Measurements from ENCODE around the gene NMBR.
"Not testable (repeated sequence)": the region's sequence is repeated elsewhere in the genome, so short reads cannot be mapped to it uniquely, and the experiment has no call there.

Gene NMBR

GRCh38 chr6:142146828-142147662, at the start of gene NMBR, which contains the start of gene VTA1:
TSS of gene NMBR (minus strand) at chr6:142147122. CDS start at chr6:142088658, 58,464 bp downstream.
TSS of gene VTA1 (plus strand) at chr6:142147263. CDS start at chr6:142147288, 25 bp downstream.
- peak; percentile 95 for DNase-seq

GRCh38 chr6:142195862-142196541, 49.1 kb upstream of the NMBR start:
- DNase-seq = no peak

- DNase-seq = no peak
These were observed 46.7 kb upstream of the NMBR start for GRCh38 chr6:142193621-142194020.

GRCh38 chr6:142192343-142192742, 45.4 kb upstream of the NMBR start:
- DNase-seq = no peak

- no peak for DNase-seq
These were observed 42.1 kb upstream of the NMBR start for GRCh38 chr6:142189057-142189456.

GRCh38 chr6:142188341-142188740, 41.4 kb upstream of the NMBR start:
- DNase-seq = not testable (repeated sequence)

GRCh38 chr6:142187209-142187608, 40.3 kb upstream of the NMBR start:
- no peak for DNase-seq

- no peak for DNase-seq
These were observed 38.7 kb upstream of the NMBR start for GRCh38 chr6:142185641-142186040.

GRCh38 chr6:142184307-142184706, 37.4 kb upstream of the NMBR start:
- no peak for DNase-seq

- DNase-seq = no peak
These were observed 36.4 kb upstream of the NMBR start for GRCh38 chr6:142183351-142183750.

GRCh38 chr6:142182004-142182403, 35.1 kb upstream of the NMBR start:
- no peak for DNase-seq

- no peak for DNase-seq
These were observed 31.2 kb upstream of the NMBR start for GRCh38 chr6:142178129-142178528.

- no peak for DNase-seq
These were observed 27.8 kb upstream of the NMBR start for GRCh38 chr6:142174703-142175102.

- no peak for DNase-seq
These were observed 27.1 kb upstream of the NMBR start for GRCh38 chr6:142173980-142174379.

GRCh38 chr6:142172758-142173157, 25.8 kb upstream of the NMBR start:
- DNase-seq = no peak

- no peak for DNase-seq
These were observed 24.4 kb upstream of the NMBR start for GRCh38 chr6:142171351-142171750.

GRCh38 chr6:142167486-142167885, 20.6 kb upstream of the NMBR start:
- no peak for DNase-seq

- DNase-seq = no peak
These were observed 20.1 kb upstream of the NMBR start for GRCh38 chr6:142167071-142167470.

GRCh38 chr6:142165227-142165626, 18.3 kb upstream of the NMBR start:
- no peak for DNase-seq

GRCh38 chr6:142162780-142163179, 15.9 kb upstream of the NMBR start:
- DNase-seq = no peak

GRCh38 chr6:142156758-142157068, 9.8 kb upstream of the NMBR start:
- DNase-seq = not testable (repeated sequence)

- peak; percentile 1 for DNase-seq
These were observed 9.2 kb upstream of the NMBR start for GRCh38 chr6:142155895-142156757.

- DNase-seq = no peak
These were observed 8.2 kb upstream of the NMBR start for GRCh38 chr6:142155091-142155490.
